ENCODE measurements around the gene LRRC23.
"Not testable (repeated sequence)": the region's sequence is repeated elsewhere in the genome, so short reads cannot be mapped to it uniquely, and the experiment has no call there.

Gene LRRC23, protein sequence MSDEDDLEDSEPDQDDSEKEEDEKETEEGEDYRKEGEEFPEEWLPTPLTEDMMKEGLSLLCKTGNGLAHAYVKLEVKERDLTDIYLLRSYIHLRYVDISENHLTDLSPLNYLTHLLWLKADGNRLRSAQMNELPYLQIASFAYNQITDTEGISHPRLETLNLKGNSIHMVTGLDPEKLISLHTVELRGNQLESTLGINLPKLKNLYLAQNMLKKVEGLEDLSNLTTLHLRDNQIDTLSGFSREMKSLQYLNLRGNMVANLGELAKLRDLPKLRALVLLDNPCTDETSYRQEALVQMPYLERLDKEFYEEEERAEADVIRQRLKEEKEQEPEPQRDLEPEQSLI

DNA sequence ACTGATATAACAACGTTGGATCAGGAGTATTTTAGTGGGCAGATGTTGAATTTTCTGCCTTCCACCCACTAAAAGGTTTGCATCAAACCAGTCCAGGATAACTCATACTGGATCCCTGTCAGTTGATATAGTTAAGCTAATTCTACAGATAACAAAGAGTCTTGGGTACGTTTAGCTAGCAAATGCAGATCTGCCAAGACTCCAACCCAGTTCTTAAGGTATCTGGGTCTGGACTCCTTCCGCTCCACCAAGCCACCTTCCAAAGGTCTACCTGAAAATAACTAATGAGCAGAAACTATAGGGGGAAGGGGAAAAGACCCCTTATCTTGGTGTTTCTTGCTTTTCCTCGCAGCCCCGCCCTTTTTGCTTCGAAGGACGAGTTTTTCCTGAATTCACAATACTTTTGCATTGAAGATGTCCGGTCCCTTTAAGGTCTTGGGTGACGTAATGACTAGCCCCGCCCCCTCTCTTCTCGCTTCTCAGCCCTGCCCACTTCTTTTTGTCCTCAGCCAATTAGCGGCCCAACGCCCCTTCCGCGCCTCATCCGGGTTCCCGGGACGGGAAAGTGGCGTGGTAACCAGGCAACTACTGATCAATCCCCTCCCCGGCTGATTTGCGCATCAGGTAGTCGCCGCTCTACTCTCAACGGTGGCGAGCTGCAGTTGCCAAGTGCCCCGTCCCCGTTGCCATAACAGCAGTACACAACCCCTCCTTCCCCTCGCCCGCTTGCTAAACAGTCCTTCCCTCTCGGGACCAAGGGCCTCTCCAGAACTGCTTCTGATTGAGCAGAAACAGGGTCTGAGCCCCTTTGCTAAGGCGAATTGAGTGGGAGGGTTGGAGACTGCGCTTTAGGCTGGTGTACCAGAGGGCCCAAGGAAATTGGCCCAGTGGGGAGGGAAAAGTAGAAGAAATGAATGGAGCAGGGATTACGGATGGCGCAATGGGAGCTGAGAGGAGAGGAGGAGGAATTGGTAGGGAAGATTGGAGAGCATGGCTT is at the start of gene LRRC23:
TSS of gene LRRC23 (plus strand) at position 543 of the 997 bp plus-strand sequence. CDS start 812 bp downstream, outside the sequence.
- DNase-seq: peak; percentile 88

DNA sequence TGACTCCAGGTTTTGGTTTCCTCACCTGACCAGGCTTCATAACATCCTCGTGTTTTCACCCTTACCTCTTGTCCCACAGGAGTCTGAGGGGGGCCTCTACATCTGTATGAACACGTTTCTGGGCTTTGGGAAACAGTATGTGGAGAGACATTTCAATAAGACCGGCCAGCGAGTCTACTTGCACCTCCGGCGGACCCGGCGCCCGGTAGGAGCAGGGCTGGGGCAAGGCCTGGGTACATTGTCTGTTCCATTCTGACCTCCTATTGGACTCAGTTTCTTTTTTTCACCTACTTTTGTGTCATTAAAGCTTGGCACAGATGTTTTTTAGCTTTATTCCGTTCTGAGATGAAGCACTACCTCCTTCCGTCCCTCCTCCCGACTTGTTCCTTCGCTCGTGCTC is 49.3 kb upstream of the LRRC23 start:
- DNase-seq: no peak

DNA sequence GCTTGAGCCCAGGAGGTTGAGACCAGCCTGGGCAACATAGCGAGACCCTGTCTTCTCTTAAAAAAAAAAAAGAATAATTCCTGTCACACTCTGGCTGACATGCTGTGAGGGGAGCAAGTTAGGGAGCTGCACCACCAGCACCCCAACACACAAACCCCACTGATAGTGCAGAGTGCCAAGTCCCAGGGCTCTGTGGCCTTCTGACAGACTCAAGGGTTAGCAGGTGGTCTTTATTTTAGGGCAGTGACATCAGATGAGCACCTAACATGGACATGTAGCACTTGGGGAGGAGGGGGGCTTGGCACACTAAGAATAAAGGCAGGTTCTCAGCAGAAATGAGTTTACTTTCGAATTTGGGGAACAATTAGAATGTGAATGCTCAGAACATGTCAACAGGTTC is 45.8 kb upstream of the LRRC23 start:
- no peak for DNase-seq

DNA sequence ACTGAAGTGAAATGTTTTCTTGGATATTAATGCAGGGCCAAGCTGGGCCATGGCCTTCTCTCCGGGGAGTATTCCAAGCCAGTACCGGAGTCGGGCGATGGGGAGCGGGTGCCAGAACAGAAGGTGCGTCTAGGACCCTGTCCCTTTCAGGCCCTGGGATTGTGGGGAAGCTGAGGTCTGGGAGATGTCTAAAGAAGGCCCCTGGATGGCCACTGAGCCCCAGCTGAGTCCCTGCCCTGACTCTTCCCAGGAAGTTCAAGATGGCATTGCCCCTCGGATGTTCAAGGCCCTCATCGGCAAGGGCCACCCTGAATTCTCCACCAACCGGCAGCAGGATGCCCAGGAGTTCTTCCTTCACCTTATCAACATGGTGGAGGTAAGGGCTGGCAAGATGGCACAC is 44.5 kb upstream of the LRRC23 start:
- no peak for DNase-seq

DNA sequence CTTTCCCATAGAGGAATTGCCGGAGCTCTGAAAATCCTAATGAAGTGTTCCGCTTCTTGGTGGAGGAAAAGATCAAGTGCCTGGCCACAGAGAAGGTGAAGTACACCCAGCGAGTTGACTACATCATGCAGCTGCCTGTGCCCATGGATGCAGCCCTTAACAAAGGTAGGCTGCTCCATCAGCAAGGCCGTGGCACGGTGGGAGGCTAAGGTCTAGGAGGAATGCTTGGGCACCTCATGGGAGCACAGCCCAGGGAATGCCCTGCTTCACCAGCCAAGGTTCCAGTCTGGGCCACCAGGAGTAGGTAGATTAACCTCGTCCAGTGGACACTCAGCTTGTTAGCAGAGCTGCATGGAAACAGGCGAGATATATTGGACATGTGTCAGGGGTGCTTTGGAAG is 43.7 kb upstream of the LRRC23 start:
- DNase-seq: no peak

DNA sequence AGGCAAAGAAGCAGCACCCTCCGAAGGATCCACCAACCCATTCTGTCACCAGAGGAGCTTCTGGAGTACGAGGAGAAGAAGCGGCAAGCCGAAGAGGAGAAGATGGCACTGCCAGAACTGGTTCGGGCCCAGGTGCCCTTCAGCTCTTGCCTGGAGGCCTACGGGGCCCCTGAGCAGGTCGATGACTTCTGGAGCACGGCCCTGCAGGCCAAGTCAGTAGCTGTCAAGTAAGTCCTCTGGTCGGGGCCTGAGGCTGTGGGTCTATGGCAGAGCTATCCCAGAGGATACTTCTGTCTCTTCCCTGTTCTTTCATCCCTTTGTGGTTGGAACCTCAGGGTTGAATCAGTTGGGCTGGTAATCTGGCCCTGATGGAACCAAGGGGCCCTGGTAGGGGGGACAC is 43.2 kb upstream of the LRRC23 start:
- DNase-seq: no peak

DNA sequence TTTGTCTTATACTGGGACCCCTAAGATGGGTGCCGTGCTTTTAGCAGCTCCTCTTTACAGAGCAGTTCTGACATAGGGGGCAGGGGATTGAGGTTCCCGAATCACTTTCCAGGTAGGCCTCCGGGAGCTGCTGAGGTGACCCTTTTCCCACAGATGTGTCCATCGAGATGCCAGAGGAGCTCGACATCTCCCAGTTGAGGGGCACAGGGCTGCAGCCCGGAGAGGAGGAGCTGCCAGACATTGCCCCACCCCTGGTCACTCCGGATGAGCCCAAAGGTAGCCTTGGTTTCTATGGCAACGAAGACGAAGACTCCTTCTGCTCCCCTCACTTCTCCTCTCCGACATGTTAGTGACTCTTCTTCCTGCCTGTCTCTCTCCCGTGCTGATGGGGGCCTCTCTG is 41.6 kb upstream of the LRRC23 start:
- DNase-seq: no peak

DNA sequence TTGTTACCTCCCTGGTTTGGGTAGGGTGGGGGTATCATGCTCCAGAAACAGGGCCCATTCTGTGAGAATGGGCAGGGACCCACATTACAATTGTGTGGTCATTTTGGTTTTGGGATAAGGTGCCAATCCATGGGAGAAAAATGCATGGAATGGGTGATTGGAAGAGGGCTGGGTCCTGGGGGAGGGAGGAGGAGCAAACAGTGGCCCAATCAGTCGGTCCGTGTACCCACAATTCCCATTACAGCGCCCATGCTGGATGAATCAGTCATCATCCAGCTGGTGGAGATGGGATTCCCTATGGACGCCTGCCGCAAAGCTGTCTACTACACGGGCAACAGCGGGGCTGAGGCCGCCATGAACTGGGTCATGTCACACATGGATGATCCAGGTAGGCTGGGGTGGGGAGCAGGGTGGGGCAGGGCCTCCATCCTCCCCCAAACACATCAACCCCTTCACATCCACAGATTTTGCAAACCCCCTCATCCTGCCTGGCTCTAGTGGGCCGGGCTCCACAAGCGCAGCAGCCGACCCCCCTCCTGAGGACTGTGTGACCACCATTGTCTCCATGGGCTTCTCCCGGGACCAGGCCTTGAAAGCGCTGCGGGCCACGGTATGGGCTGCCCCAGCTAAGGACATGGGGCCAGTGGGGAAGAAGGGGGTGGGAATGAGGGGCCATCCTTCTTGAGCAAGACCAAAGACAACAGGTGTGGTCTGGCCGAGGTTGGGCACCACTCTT is 40.9 kb upstream of the LRRC23 start:
- no peak for DNase-seq

DNA sequence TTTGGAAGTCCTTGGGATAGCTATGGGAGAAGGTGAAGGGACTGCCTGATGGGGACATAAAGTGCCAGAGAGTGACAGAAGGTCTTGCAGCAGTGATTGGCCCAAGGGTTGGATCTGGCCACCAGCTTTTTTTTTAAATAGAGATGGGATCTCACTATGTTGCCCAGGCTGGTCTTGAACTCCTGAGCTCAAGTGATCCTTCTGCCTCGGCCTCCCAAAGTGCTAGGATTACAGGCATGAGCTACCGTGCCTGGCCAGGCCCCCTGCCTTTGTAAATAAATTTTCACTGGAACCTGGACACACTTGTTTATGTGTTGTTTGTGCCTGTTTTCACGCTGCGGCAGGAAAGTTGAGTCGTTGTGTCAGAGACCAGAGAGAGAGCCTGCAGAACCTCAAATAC is 39.3 kb upstream of the LRRC23 start:
- DNase-seq: not testable (repeated sequence)

DNA sequence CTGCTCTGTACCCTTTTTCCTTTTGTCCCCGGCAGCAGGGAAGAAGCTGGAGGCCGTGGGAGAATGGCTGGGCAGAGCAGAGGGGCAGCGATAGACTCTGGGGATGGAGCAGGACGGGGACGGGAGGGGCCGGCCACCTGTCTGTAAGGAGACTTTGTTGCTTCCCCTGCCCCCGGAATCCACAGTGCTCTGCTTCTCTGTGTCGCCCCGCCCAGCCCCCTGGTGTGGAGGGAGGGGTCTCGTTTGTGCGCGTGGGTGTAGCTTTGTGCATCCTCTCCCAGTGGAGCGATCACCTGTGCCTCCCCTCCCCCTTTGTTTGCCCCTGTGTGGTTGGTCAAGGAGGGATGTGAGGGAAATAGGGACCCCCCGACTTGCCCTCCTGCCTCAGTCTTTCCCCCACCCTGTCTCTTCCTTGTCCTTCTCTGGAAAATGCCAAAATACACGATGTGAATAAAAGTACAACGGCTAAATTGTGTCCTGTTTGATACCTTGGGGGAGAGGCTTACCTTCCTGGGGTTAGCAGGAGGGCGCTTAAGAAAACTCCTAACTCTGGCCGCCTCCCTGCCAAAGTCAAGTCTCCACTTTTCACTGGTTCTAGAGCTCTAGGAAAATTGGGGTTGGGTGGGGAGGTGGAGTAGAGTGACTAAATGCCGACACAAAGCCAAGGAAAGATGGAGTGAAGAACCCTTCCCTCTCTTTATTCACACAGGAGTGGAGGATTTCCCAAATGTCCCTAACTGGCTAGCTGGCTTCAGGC is 38.3 kb upstream of the LRRC23 start:
- no peak for DNase-seq

DNA sequence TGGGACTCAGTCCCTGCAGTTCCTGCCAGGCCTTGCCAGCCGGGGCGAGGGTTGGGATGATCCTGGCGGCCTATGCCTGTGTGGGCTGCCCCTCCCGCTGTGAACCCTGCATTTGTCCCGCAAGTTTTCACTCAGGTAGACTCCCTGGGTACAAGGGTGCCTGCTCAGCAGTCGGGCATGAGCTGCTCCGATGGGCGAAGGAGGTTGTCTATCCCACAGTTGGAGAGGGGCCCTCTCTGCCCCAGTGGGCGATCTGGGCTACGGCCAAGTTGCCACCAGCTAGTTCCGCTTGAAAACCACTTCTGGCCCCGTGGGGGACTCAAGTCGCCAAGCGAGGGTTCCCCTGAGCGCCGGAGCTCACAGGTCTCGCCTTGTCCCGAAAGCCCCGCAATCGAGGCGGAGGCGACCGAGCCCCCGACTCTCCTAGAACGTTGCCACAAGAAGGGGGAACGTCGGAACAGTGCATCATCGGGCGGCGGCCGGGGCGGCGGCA is 37.7 kb upstream of the LRRC23 start:
- DNase-seq: no peak

DNA sequence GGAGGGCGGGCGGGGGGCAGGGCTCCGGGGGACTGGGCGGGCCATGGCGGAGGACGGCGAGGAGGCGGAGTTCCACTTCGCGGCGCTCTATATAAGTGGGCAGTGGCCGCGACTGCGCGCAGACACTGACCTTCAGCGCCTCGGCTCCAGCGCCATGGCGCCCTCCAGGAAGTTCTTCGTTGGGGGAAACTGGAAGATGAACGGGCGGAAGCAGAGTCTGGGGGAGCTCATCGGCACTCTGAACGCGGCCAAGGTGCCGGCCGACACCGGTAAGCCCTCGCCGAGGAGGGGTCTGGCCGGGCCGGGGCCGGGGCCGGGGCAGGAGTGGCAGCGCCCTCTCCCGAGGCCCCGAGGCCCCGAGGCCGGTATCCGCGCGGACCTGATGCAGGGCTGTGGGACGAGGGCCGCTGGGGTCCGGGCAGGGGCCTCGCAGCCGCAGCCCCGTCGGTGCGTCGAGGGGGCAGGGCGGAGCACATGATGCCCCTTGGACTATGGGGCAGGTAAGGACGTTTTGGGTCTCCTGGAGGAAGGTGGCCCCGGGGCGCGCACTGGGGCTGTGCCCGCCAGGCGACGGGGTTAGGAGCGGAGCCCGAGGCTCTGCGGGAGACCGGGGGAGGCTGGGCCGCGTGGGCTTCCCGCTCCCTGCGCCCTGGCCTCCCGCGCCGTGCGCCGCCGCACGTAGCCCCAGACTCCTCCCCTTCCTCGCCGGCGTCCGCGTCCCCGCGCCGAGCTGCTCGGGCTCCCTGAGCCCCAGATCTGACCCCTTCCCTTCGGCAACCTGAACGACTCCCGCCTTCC is 37.0 kb upstream of the LRRC23 start, which contains the start of gene TPI1:
TSS of gene TPI1 (plus strand) at position 119 of the 798 bp plus-strand sequence. CDS start at position 155, 36 bp downstream.
- peak; percentile 12 for DNase-seq

DNA sequence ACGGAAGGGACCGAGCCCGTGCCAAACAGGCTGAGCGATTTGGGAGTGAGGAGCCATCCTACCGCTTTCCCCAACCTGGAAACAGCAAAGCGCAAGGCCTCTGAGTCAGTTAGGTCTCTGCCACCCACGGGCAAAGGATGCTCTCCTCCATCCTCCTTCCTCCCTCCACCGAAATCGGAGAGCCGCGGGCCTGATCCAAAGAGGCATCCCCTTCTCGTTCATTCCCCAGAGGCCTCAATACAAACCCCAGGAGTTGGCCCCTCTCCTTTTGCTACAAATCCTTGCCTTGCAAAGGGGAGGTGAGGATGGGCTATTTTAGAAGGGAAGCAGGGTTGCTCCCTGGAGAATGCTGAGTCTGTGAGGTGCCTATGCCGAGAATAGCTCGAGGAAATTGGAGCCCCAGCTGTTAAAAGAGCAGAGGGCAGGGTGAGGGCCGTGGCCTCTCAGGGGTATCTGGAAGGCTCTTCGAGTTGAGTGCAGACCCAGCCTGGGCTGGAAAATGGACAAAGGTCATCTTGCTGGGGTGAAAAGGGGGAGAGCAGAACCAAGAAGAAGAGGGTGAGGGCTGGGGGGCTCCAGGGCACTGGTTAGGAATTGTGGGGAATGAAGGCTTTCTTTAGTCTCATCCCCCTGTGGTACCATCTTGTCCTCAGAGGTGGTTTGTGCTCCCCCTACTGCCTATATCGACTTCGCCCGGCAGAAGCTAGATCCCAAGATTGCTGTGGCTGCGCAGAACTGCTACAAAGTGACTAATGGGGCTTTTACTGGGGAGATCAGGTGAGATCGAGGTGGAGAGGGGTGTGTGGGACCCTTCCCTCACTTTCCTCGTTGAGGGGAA is 36.2 kb upstream of the LRRC23 start:
- no peak for DNase-seq

DNA sequence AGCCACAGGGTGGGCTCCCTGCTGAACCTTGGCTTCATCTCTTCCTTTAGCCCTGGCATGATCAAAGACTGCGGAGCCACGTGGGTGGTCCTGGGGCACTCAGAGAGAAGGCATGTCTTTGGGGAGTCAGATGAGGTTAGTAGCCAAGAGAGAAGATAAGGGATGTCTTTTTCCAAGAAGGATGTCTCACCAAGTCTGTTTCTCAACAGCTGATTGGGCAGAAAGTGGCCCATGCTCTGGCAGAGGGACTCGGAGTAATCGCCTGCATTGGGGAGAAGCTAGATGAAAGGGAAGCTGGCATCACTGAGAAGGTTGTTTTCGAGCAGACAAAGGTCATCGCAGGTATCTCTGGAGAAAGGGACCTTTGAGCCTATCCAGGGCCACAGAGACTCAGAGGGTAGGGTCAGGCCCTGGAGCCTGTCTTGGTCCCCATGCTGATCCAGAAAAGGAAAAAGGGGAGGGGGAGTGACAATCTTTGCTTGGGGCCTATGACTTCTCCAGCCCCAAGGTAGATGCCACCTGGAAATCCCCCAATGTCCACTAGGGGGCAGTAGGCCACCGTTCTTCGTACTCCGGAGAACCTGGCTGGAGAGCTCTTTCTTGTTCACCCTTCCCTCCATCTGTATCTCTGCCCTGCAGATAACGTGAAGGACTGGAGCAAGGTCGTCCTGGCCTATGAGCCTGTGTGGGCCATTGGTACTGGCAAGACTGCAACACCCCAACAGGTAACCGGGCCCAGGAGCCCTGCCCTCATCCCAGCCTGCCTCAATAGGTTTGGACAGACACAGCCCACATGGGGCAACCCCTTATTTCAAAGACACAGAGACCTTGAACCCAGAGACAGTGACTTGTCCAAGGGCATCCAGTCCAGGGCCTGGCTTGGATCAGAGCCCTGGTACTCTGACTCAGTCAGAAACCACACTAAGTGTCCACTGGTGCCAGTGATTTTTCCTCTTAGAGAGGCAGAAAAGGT is 35.3 kb upstream of the LRRC23 start:
- peak; percentile 53 for DNase-seq

DNA sequence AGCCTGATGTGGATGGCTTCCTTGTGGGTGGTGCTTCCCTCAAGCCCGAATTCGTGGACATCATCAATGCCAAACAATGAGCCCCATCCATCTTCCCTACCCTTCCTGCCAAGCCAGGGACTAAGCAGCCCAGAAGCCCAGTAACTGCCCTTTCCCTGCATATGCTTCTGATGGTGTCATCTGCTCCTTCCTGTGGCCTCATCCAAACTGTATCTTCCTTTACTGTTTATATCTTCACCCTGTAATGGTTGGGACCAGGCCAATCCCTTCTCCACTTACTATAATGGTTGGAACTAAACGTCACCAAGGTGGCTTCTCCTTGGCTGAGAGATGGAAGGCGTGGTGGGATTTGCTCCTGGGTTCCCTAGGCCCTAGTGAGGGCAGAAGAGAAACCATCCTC is 34.3 kb upstream of the LRRC23 start:
- not testable (repeated sequence) for DNase-seq

DNA sequence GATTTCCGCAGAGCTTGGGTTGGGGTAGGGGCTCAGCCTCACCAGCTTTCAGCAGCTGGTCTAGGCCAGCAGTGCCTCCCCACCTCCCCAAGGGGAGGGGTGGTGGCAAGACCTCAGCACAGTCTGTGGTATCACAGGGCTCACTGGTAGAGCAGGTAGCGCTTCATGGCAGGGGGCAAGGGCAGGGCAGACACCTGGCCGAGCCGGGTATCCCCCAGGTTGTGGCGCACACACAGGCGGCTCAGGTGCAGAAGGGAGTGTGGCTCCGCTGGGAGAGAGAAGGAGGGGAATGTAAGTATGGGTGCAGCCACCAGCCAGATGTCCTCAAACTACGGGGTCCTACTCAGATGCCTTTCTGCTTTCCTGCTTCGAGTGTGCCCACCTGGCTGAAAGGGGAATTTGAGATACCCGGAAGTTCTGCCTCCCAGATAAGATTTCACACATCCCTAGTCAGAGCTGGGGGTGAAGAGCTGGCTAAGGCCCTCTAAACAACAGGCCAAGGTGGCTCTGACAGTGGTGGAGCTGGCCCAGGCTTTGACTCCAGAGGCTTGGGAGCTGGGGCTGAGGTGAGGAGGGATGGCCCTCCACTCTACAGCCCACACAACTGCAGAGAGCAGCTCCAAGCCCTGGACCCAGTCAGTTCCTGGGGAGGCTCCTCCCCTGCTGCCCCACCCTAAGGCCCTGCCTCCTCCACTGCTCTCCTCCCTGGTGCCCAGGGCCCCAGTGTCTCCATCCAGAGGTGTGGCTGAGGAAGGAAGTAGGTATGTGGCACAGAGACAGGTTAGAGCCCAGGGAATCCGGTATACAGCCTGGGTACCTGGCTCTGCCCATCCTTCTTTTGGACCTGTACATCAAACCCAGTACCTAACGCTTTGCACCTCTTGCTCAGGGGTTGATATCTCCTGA is 33.3 kb upstream of the LRRC23 start:
- no peak for DNase-seq

DNA sequence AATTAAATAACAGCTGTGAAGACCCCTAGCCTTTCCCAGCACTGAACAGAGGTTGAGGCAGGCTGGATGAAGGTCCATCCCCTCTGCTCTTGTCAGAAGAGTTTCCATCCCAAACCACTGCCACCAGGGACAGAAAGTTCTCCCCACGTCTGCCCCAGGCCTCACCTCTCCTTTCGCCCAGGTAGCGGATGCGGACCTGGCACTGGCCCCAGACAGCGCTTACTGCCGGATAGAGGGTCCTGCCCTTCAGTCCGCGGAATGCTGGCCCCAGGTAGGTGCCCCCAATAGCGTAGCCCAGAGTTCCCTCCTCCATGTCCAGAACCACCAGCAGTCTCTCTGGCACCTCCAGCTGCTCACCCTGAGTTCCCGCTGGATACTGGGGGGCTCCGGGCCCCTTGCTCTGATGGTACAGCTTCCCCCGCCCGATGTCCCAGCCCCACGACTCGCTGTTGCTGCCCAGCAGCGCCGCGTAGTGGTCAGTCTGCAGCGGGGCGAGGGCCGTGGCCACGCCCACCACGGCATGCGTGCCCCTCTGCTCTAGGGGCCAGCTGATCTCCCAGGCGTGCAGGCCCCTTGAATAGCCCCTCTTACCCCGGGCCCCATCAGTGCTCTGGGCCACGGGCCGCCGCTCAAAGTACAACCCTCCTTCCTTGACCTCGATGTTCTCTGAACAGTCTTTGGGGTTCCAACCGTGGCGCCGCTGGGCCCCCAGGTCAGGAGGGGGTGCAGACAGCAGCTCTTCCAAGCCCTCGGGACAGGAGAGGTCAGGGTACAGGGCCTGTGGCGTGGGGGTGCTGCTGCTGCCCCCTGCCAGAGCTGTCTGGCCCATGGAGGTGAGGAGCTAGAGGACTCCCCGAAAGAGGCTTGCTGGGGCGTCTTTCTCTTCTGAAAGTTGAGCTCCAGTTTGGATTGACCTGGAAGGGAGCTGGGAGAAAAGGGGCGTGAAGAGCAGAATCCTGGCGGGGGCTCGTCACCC is 32.3 kb upstream of the LRRC23 start:
- no peak for DNase-seq
